Chondrocyte (in vitro differentiated cells): Measurements from ENCODE around the gene DIP2C. TPM values are rescaled to one million over a fixed set of nuclear protein-coding genes. Genes with fewer than 3 reads are reported as not detected.
A peak's percentile ranks its signal among the peaks of the same experiment; 100 is the strongest.

ENCODE experiments used
- DNase-seq: peaks from one replicate; pipeline ENCODE4 v3.0.0; 2021; ENCODE audit warnings: mixed read lengths, low spot score
- H3K27ac Mint-ChIP-seq: one replicate; pipeline ENCODE4 v1.8.0; 2021; ENCODE audit warnings: mild to moderate bottlenecking, moderate library complexity, mixed read lengths; ENCODE audit not compliant: unreplicated experiment
- H3K27me3 Mint-ChIP-seq: 2 replicates; pipeline ENCODE4 v1.8.0; 2021; ENCODE audit warnings: low read depth, mixed read lengths
- H3K36me3 Mint-ChIP-seq: 2 replicates; pipeline ENCODE4 v1.8.0; 2021; ENCODE audit warnings: low read depth, mixed read lengths
- H3K4me1 Mint-ChIP-seq: 2 replicates; pipeline ENCODE4 v1.8.0; 2021; ENCODE audit warnings: low read depth, mild to moderate bottlenecking, mixed read lengths
- H3K4me3 Mint-ChIP-seq: one replicate; pipeline ENCODE4 v1.8.0; 2021; ENCODE audit warnings: mild to moderate bottlenecking, moderate library complexity, mixed read lengths; ENCODE audit not compliant: unreplicated experiment
- H3K9me3 Mint-ChIP-seq: 2 replicates; pipeline ENCODE4 v1.8.0; 2021; ENCODE audit warnings: low read depth, mixed read lengths
- total RNA-seq: library from RNA; stranded (reverse); gene quantifications from 3 replicates; pipeline ENCODE4 v1.2.1, GENCODE V29; 2021
- TF ChIP-seq, protein P1 (sequence below): fragments of 200-600 bp; sonication (generic); IDR thresholded peaks from 2 replicates; pipeline ENCODE4 v1.5.0; 2021; ENCODE audit warnings: antibody characterized with exemption, mild to moderate bottlenecking, moderate library complexity

DIP2C gene
- total RNA-seq, 1 donor from 2014 or later = 47.9 TPM

DNA sequence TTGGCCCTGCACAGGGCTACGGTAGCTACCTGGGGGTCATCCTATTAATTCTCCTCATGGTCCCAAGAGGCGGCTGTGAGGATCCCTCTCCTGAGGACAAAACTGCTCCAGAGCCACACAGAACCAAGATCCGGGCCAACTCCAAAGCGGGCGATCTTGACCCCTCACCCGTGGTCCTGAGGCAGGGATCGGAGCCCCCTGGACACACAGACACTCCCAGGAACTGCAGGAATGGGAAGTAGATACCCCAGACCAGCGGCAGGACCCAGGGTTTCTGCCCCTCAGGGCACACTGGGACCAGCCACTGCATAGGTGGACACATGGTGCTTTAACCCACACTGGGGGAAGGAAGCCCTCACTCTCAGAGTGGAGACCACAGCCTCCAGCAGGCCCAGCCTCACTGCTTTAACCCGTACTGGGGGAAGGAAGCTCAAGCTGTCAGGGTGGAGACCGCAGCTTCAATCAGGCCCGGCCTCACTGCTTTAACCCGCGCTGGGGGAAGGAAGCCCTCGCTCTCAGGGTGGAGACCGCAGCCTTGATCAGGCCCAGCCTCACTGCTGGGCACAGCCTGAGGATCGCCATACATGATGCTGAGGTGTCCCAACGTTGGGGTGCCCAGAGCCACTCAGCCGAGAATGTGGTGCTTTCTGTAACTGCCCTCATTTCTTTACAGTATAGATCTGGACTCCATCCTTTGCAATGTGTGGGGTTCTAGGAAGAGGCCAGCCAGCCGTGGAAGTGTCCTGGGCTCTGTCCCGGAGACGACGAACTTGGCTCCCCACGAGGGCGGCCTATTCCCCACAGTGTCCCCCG lies 60.1 kb downstream of the DIP2C start:
- Mint-ChIP-seq H3K9me3 (no peaks in the 10 kb centered on the region), H3K27ac (no peak overlapping the region), H3K36me3 (peaks cover 3% of the 10 kb centered on the region), H3K4me1 (peaks cover 49% of the 10 kb centered on the region), H3K4me3 (no peak overlapping the region), H3K27me3 (no peaks in the 10 kb centered on the region)
- TF ChIP-seq, protein P1, sequence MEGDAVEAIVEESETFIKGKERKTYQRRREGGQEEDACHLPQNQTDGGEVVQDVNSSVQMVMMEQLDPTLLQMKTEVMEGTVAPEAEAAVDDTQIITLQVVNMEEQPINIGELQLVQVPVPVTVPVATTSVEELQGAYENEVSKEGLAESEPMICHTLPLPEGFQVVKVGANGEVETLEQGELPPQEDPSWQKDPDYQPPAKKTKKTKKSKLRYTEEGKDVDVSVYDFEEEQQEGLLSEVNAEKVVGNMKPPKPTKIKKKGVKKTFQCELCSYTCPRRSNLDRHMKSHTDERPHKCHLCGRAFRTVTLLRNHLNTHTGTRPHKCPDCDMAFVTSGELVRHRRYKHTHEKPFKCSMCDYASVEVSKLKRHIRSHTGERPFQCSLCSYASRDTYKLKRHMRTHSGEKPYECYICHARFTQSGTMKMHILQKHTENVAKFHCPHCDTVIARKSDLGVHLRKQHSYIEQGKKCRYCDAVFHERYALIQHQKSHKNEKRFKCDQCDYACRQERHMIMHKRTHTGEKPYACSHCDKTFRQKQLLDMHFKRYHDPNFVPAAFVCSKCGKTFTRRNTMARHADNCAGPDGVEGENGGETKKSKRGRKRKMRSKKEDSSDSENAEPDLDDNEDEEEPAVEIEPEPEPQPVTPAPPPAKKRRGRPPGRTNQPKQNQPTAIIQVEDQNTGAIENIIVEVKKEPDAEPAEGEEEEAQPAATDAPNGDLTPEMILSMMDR = no peak
- no peak for DNase-seq

DNA sequence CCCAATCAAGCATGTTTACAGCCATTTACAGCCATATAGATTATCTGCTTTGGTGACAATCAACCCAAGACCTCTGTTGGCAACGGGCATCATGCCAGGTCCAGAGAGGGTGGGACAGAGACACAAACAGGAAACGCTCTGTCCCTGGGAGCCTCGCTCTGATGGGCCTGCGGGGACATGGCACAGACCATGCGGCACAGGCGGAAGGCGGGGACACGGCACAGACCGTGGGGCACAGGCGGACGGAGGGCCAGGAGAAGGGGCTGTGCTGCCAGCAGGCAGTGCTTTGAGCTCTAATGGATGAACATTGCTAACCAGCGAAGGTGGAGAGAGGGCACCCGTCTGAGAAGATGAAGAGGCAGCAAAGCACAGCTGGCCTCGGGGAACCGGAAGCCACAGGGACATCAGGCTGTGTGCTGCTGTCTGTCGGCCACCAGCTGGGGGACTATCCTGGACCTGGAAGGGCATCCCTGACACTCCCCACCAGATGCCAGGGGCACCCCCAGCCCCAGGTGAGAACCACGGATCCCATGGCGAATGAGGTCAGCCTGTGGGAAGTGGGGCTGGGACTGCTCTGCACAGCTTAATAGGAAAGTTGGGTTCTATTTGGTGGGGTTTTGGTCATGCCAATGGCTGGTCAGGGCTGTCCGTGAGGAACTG lies 61.0 kb downstream of the DIP2C start:
- Mint-ChIP-seq H3K36me3 (peaks cover 3% of the 10 kb centered on the region), H3K27me3 (no peaks in the 10 kb centered on the region), H3K27ac (no peak overlapping the region), H3K4me3 (no peak overlapping the region), H3K4me1 (peaks cover 47% of the 10 kb centered on the region), H3K9me3 (no peaks in the 10 kb centered on the region)
- TF ChIP-seq, protein P1 = no peak
- DNase-seq = no peak

DNA sequence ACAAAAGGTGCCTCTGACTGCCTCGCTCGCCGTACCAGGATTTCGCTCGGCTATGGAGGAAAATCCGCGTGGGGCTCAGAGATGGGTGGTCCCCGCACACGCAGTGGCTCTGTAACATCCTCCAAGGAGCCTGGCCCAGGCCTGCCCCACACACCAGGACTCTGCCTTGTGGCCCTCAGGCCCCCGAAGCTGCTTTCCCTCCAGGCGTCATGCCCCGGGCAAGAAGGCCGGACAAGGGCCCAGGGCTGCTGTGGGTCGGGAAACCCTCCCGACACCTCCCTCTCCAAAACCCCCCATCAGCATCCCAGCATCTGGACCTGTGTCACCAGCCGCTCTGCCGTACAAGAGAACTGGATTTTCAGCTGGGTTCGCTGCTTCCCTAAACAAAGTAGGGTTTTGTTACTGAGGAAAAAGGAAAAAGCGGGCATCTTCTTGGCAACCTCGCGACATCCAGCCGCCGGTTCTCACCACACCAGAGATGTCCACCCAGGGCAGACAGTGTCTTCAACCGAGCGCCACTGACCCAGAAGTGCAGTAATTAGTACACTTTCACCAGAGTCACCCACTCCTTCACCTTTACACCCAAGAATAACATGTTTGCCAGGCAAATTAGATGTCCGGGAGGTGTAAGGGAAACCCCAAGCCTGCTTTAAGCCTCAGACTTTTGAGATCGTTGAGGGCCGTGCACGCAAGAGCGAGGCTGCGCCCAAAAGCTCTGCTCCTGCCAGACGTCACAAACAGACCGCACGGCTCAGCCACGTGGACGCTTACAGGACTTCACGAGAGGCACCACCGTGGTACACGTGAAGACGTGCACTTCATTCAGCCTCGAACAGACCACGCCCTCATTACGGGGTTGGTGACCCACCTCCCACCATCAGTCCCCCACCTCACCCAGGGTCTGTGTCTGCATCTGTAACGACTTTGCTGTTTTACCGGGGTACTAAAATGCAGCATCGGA lies 62.2 kb downstream of the DIP2C start:
- DNase-seq = no peak
- Mint-ChIP-seq H3K27ac (peak overlapping the region; percentile 17), H3K4me1 (peaks cover 51% of the 10 kb centered on the region), H3K9me3 (no peaks in the 10 kb centered on the region), H3K27me3 (no peaks in the 10 kb centered on the region), H3K4me3 (no peak overlapping the region), H3K36me3 (peaks cover 3% of the 10 kb centered on the region)
- TF ChIP-seq, protein P1 = no peak

DNA sequence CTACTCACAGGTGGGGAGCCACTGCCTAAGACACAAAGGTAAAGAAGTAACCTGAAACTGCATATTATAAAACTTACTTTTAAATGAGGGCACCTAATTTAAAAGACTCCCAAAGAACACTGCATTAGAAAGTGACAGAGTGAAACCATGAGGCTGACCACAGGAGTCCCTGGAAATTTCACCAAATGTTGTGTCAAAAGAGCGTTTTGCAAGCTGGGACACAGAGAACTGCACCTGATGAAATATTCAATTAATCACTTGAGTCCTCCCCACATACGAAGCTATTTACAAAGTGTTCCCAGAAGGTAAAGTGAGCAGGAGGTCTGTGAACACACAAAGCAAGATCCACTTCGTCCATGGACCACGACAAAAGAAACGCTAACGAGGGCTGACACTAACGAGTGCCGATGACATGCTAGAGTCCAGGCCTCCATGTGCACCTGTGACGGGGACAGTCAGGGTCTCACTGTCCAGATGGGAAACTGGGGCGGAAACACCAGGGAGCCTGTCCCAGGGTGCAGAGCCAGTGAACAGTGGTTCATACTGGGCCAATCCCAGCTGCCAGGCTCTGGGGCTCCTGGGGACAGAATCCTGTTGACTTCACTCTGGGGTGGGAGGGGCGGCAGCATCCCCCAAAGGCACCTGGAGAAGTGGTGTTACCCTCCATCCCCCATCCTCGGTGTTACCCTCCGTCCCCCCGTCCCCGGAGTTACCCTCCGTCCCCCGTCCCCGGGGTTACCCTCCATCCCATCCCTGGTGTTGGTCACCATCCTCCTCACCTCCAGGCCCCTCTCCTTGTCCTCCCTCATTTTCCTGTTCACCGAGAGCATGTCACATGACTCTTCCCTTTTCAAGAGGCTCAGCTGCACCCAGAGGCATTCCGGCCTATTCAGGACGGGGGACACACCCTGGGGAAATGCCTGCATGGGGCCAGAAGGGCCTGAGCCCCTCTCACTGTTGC lies 63.4 kb downstream of the DIP2C start:
- no peaks in the 10 kb centered on the region for H3K27me3 Mint-ChIP-seq
- H3K27ac Mint-ChIP-seq = peak overlapping the region; percentile 100
- peaks cover 53% of the 10 kb centered on the region for H3K4me1 Mint-ChIP-seq
- no peaks in the 10 kb centered on the region for H3K9me3 Mint-ChIP-seq
- no peak for DNase-seq
- peaks cover 3% of the 10 kb centered on the region for H3K36me3 Mint-ChIP-seq
- H3K4me3 Mint-ChIP-seq = peak overlapping the region; percentile 67
- TF ChIP-seq, protein P1 = no peak
